KMS-11 (cell line): ENCODE results near the gene FBXW10B.
"Not testable (repeated sequence)": the region's sequence is repeated elsewhere in the genome, so short reads cannot be mapped to it uniquely, and the experiment has no call there.

ENCODE experiments used
- H2AFZ ChIP-seq: fragments of 200-600 bp; sonication (generic); 2 replicates; pipeline ENCODE4 v1.6.1; 2016; ENCODE audit warnings: antibody characterized with exemption, mixed run types, low read depth
- H3K27ac ChIP-seq: fragments of 200-600 bp; sonication (generic); 2 replicates; pipeline ENCODE4 v1.6.1; 2016; ENCODE audit warnings: mild to moderate bottlenecking, mixed run types
- H3K27me3 ChIP-seq: fragments of 200-600 bp; sonication (generic); 2 replicates; pipeline ENCODE4 v1.6.1; 2017; ENCODE audit warnings: mild to moderate bottlenecking, low read depth, mixed run types, moderate library complexity; ENCODE audit not compliant: insufficient read depth
- H3K36me3 ChIP-seq: fragments of 200-600 bp; sonication (generic); 2 replicates; pipeline ENCODE4 v1.6.1; 2017; ENCODE audit warnings: mild to moderate bottlenecking, mixed run types; ENCODE audit not compliant: insufficient read depth
- H3K4me1 ChIP-seq: fragments of 200-600 bp; sonication (generic); 2 replicates; pipeline ENCODE4 v1.6.1; 2016; ENCODE audit warnings: mild to moderate bottlenecking, low read depth, mixed run types; ENCODE audit not compliant: poor library complexity, severe bottlenecking
- H3K4me2 ChIP-seq: fragments of 200-600 bp; sonication (generic); 2 replicates; pipeline ENCODE4 v1.7.0; 2016; ENCODE audit warnings: mild to moderate bottlenecking, mixed run types
- H3K4me3 ChIP-seq: fragments of 200-600 bp; sonication (generic); IDR thresholded peaks from 2 replicates; pipeline ENCODE4 v1.6.1; 2017; ENCODE audit warnings: low read depth, low read length, mixed read lengths; ENCODE audit not compliant: insufficient read depth
- H3K79me2 ChIP-seq: fragments of 200-600 bp; sonication (generic); 2 replicates; pipeline ENCODE4 v1.6.1; 2016; ENCODE audit warnings: low read depth, mixed run types; ENCODE audit not compliant: insufficient read depth
- H3K9ac ChIP-seq: fragments of 200-600 bp; sonication (generic); 2 replicates; pipeline ENCODE4 v1.6.1; 2016; ENCODE audit warnings: mild to moderate bottlenecking, mixed run types
- H4K20me1 ChIP-seq: fragments of 200-600 bp; sonication (generic); 2 replicates; pipeline ENCODE4 v1.6.1; 2016; ENCODE audit warnings: mild to moderate bottlenecking, mixed run types; ENCODE audit not compliant: insufficient read depth
- TF ChIP-seq, protein P1 (sequence below): fragments of 200-600 bp; sonication (generic); conservative IDR thresholded peaks from 2 replicates; pipeline ENCODE4 v1.6.1; 2017; ENCODE audit warnings: low read depth, mild to moderate bottlenecking, antibody characterized with exemption, low read length, moderate library complexity, mixed read lengths

The FBXW10B gene

GRCh38 chr17:15650741-15651582 lies 31.5 kb upstream of the FBXW10B start:
- no peak overlapping the region for H3K27ac ChIP-seq
- H2AFZ ChIP-seq, result no peak overlapping the region
- TF ChIP-seq, protein P1, sequence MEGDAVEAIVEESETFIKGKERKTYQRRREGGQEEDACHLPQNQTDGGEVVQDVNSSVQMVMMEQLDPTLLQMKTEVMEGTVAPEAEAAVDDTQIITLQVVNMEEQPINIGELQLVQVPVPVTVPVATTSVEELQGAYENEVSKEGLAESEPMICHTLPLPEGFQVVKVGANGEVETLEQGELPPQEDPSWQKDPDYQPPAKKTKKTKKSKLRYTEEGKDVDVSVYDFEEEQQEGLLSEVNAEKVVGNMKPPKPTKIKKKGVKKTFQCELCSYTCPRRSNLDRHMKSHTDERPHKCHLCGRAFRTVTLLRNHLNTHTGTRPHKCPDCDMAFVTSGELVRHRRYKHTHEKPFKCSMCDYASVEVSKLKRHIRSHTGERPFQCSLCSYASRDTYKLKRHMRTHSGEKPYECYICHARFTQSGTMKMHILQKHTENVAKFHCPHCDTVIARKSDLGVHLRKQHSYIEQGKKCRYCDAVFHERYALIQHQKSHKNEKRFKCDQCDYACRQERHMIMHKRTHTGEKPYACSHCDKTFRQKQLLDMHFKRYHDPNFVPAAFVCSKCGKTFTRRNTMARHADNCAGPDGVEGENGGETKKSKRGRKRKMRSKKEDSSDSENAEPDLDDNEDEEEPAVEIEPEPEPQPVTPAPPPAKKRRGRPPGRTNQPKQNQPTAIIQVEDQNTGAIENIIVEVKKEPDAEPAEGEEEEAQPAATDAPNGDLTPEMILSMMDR, result no peak
- no peaks in the 10 kb centered on the region for H4K20me1 ChIP-seq
- H3K27me3 ChIP-seq, result no peaks in the 10 kb centered on the region
- H3K79me2 ChIP-seq, result no peaks in the 10 kb centered on the region
- no peak overlapping the region for H3K9ac ChIP-seq
- no peak overlapping the region for H3K4me3 ChIP-seq
- no peaks in the 10 kb centered on the region for H3K36me3 ChIP-seq
- no peak overlapping the region for H3K4me2 ChIP-seq
- no peaks in the 10 kb centered on the region for H3K4me1 ChIP-seq

GRCh38 chr17:15649861-15650421 lies 30.4 kb upstream of the FBXW10B start:
- Histone ChIP-seq H3K27ac (no peak overlapping the region), H3K9ac (no peak overlapping the region), H3K4me3 (no peak overlapping the region), H3K27me3 (no peaks in the 10 kb centered on the region), H3K36me3 (no peaks in the 10 kb centered on the region), H4K20me1 (no peaks in the 10 kb centered on the region), H2AFZ (no peak overlapping the region), H3K4me1 (no peaks in the 10 kb centered on the region), H3K4me2 (no peak overlapping the region), H3K79me2 (no peaks in the 10 kb centered on the region)
- TF ChIP-seq, protein P1, result no peak

GRCh38 chr17:15648386-15648785 lies 28.9 kb upstream of the FBXW10B start:
- H3K79me2 ChIP-seq, result no peaks in the 10 kb centered on the region

DNA sequence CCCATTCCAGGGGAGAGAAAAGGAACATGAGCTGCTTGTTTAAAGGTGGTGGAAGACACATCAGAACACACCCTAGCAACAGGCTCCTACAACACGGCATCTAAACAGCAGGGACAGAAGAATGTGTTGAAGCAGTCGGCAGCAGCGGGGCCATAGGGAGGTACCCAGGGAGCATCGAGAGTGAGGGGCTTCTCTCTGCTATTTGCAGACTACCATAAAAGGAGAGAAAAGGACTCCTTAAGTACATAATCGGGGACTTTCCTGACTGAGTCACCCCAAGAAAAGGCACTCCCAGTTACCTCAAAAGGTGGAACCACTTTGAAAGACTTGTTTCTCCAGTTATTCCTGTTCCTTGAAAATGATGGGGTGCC lies 26.4 kb upstream of the FBXW10B start:
- H3K4me1 ChIP-seq, H3K4me2 ChIP-seq, H2AFZ ChIP-seq, H3K27ac ChIP-seq, H3K36me3 ChIP-seq, H3K4me3 ChIP-seq, H3K9ac ChIP-seq, H4K20me1 ChIP-seq, H3K79me2 ChIP-seq, H3K27me3 ChIP-seq: not testable (repeated sequence)

More at GRCh38 chr17:15648386-15648785, 28.9 kb upstream of the FBXW10B start:
- H3K4me2 ChIP-seq, result no peak overlapping the region
- H3K4me3 ChIP-seq, result no peak overlapping the region
- no peaks in the 10 kb centered on the region for H3K36me3 ChIP-seq
- H3K9ac ChIP-seq, result no peak overlapping the region
- H3K27me3 ChIP-seq, result no peaks in the 10 kb centered on the region
- H2AFZ ChIP-seq, result no peak overlapping the region
- H3K27ac ChIP-seq, result no peak overlapping the region
- H4K20me1 ChIP-seq, result no peaks in the 10 kb centered on the region
- no peaks in the 10 kb centered on the region for H3K4me1 ChIP-seq
- TF ChIP-seq, protein P1, result no peak

- not testable (repeated sequence) for H3K36me3 ChIP-seq, H3K9ac ChIP-seq, H3K27ac ChIP-seq, H3K27me3 ChIP-seq, H2AFZ ChIP-seq, H3K4me1 ChIP-seq, H3K79me2 ChIP-seq, H3K4me2 ChIP-seq, H3K4me3 ChIP-seq, H4K20me1 ChIP-seq
Measured at GRCh38 chr17:15645099-15645941, 25.8 kb upstream of the FBXW10B start.

DNA sequence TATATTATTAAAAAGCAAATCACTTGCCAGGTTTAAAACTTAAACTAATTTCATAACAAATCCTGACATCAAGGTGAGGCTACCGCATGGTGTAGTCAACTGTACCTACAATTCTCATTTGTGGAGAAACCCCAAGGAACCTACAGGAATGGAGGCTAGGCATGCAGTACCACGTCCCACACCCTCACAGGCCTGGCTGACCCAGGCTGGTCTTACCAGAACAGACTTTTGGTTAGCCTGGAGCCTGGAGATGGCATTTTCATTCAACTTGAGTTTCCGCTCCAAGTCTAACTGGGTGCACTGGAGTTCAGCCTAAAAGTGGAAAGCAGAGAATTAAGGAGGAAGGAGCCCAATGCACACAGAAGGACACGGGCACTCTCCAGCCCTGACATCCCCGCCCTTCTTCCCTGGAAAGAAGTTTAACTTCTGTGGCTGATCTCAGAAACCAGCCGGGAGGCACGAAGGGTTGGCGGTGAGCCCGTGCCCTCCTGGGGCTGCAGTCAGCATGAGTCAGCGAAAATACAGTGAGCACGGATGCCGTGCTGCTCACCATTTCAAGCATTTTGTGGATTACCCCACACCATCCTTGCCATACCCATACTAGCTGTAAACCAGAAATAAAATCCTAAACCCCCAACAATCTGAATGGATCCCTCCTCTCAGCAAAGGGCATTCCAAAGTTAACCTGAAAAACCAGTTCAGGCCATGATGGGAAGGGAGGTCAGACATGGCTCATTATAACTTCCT lies 23.2 kb upstream of the FBXW10B start:
- H3K27ac ChIP-seq, H3K9ac ChIP-seq, H3K27me3 ChIP-seq, H4K20me1 ChIP-seq, H2AFZ ChIP-seq, H3K4me3 ChIP-seq, H3K79me2 ChIP-seq, H3K36me3 ChIP-seq, H3K4me1 ChIP-seq, H3K4me2 ChIP-seq: not testable (repeated sequence)

GRCh38 chr17:15642014-15642413 lies 22.5 kb upstream of the FBXW10B start:
- H3K4me2 ChIP-seq, H3K79me2 ChIP-seq, H3K36me3 ChIP-seq, H2AFZ ChIP-seq, H3K4me3 ChIP-seq, H4K20me1 ChIP-seq, H3K9ac ChIP-seq, H3K27ac ChIP-seq, H3K27me3 ChIP-seq, H3K4me1 ChIP-seq: not testable (repeated sequence)
